ENCODE measurements around the gene OXNAD1. TPM values are rescaled to one million over a fixed set of nuclear protein-coding genes. Genes with fewer than 3 reads are reported as not detected.

The OXNAD1 gene
- 26.6 TPM for total RNA-seq

GRCh38 chr3:16264708-16265454 lies at the start of gene OXNAD1, which contains the start of gene DPH3:
TSS of gene OXNAD1 (plus strand) at chr3:16265212. CDS start at chr3:16270953, 5,741 bp downstream.
TSS of gene DPH3 (minus strand) at chr3:16264943. CDS start at chr3:16264876, 67 bp downstream.
- no peaks in the 10 kb centered on the region for H3K27me3 ChIP-seq (ENCODE audit: control insufficient read depth in 3 of 3, insufficient read depth in 3 of 3, low read length in 3 of 3)
- peaks cover 30 to 38% (median 35%) of the 10 kb centered on the region in 3 donors for H3K4me1 ChIP-seq (ENCODE audit: control insufficient read depth in 3 of 3, insufficient read depth in 3 of 3, low read length in 3 of 3)
- peak within 1 kb of the TSS; percentile 85 for H3K27ac ChIP-seq (ENCODE audit: low read depth, low read length)
- H3K36me3 ChIP-seq (ENCODE audit: control insufficient read depth in 3 of 3, insufficient read depth in 3 of 3, low read length in 3 of 3), result peaks cover 1 to 19% (median 5%) of the 10 kb centered on the region in 3 donors
- H3K9me3 ChIP-seq (ENCODE audit: control insufficient read depth in 3 of 3, low read length in 3 of 3), result no peaks in the 10 kb centered on the region
- H3K4me3 ChIP-seq (ENCODE audit: low read length in 3 of 3), result peak within 1 kb of the TSS; percentile 88 to 99 (median 93)
- peak within 1 kb of the TSS; percentile 95 to 98 (median 97) for H3K9ac ChIP-seq (ENCODE audit: low read depth in 1 of 3, low read length in 3 of 3)

- Histone ChIP-seq H3K9ac (ENCODE audit: low read depth in 1 of 3, low read length in 3 of 3) (no peak overlapping the region), H3K36me3 (ENCODE audit: control insufficient read depth in 3 of 3, insufficient read depth in 3 of 3, low read length in 3 of 3) (peaks cover 8 to 20% (median 19%) of the 10 kb centered on the region in 3 donors), H3K27ac (ENCODE audit: low read depth, low read length) (no peak overlapping the region), H3K27me3 (ENCODE audit: control insufficient read depth in 3 of 3, insufficient read depth in 3 of 3, low read length in 3 of 3) (no peaks in the 10 kb centered on the region), H3K9me3 (ENCODE audit: control insufficient read depth in 3 of 3, low read length in 3 of 3) (no peaks in the 10 kb centered on the region), H3K4me1 (ENCODE audit: control insufficient read depth in 3 of 3, insufficient read depth in 3 of 3, low read length in 3 of 3) (no peaks in the 10 kb centered on the region), H3K4me3 (ENCODE audit: low read length in 3 of 3) (no peak overlapping the region)
Observed at GRCh38 chr3:16216373-16216935, 48.6 kb upstream of the OXNAD1 start.

- H3K27ac ChIP-seq (ENCODE audit: low read depth, low read length), result no peak overlapping the region
- H3K9ac ChIP-seq (ENCODE audit: low read depth in 1 of 3, low read length in 3 of 3), result no peak overlapping the region
- H3K4me1 ChIP-seq (ENCODE audit: control insufficient read depth in 3 of 3, insufficient read depth in 3 of 3, low read length in 3 of 3), result no peaks in the 10 kb centered on the region
- H3K36me3 ChIP-seq (ENCODE audit: control insufficient read depth in 3 of 3, insufficient read depth in 3 of 3, low read length in 3 of 3), result peaks cover 15 to 25% (median 20%) of the 10 kb centered on the region in 3 donors
- no peak overlapping the region for H3K4me3 ChIP-seq (ENCODE audit: low read length in 3 of 3)
- H3K9me3 ChIP-seq (ENCODE audit: control insufficient read depth in 3 of 3, low read length in 3 of 3), result no peaks in the 10 kb centered on the region
- H3K27me3 ChIP-seq (ENCODE audit: control insufficient read depth in 3 of 3, insufficient read depth in 3 of 3, low read length in 3 of 3), result no peaks in the 10 kb centered on the region
Observed at GRCh38 chr3:16219777-16220176, 45.2 kb upstream of the OXNAD1 start.

DNA sequence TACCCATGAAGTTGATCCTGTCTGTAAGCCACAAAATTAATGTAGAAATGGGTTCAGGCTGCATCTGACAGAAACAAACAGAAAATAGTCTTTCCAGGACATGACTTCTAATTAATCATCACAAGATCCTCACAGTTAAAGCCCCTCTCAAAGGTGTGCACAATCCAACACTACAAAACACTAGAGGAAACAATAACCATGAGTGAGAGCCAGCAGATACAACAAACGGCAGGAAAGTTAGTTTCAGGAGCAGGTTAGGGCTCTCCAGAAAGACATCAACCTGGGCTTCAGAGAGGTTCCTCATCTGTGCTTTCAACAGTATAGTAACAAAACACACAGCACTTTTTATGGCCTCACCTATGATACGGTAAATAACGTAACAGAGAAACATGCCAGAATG lies 43.0 kb upstream of the OXNAD1 start:
- no peaks in the 10 kb centered on the region for H3K27me3 ChIP-seq (ENCODE audit: control insufficient read depth in 3 of 3, insufficient read depth in 3 of 3, low read length in 3 of 3)
- no peak overlapping the region for H3K27ac ChIP-seq (ENCODE audit: low read depth, low read length)
- peaks cover 15 to 23% (median 17%) of the 10 kb centered on the region in 3 donors for H3K36me3 ChIP-seq (ENCODE audit: control insufficient read depth in 3 of 3, insufficient read depth in 3 of 3, low read length in 3 of 3)
- H3K9me3 ChIP-seq (ENCODE audit: control insufficient read depth in 3 of 3, low read length in 3 of 3), result no peaks in the 10 kb centered on the region
- H3K4me1 ChIP-seq (ENCODE audit: control insufficient read depth in 3 of 3, insufficient read depth in 3 of 3, low read length in 3 of 3), result no peaks in the 10 kb centered on the region
- H3K4me3 ChIP-seq (ENCODE audit: low read length in 3 of 3), result no peak overlapping the region
- H3K9ac ChIP-seq (ENCODE audit: low read depth in 1 of 3, low read length in 3 of 3), result no peak overlapping the region

- H3K9ac ChIP-seq (ENCODE audit: low read depth in 1 of 3, low read length in 3 of 3), result no peak overlapping the region
- no peak overlapping the region for H3K4me3 ChIP-seq (ENCODE audit: low read length in 3 of 3)
- no peak overlapping the region for H3K27ac ChIP-seq (ENCODE audit: low read depth, low read length)
- no peaks in the 10 kb centered on the region for H3K4me1 ChIP-seq (ENCODE audit: control insufficient read depth in 3 of 3, insufficient read depth in 3 of 3, low read length in 3 of 3)
- H3K9me3 ChIP-seq (ENCODE audit: control insufficient read depth in 3 of 3, low read length in 3 of 3), result no peaks in the 10 kb centered on the region
- H3K36me3 ChIP-seq (ENCODE audit: control insufficient read depth in 3 of 3, insufficient read depth in 3 of 3, low read length in 3 of 3), result peaks cover 15 to 23% (median 17%) of the 10 kb centered on the region in 3 donors
- H3K27me3 ChIP-seq (ENCODE audit: control insufficient read depth in 3 of 3, insufficient read depth in 3 of 3, low read length in 3 of 3), result no peaks in the 10 kb centered on the region
Observed at GRCh38 chr3:16222547-16222946, 42.5 kb upstream of the OXNAD1 start.

DNA sequence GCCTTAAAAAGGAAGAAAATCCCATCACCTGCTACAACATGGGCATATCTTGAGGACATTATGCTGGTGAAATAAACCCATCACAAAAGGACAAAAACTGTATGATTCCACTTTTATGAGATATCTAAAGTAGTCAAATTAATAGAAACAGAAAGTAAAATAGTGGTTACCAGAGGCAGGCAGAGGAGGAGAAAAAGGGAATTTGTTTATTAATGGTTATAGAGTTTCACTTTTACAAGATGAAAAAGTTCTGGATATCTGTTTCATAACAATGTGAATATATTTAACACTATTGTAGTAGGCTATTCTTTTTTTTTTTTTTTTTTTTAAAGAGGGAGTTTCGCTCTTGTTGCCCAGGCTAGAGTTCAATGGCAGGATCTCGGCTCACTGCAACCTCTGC lies 40.7 kb upstream of the OXNAD1 start:
- Histone ChIP-seq H3K27me3 (ENCODE audit: control insufficient read depth in 3 of 3, insufficient read depth in 3 of 3, low read length in 3 of 3) (no peaks in the 10 kb centered on the region), H3K9ac (ENCODE audit: low read depth in 1 of 3, low read length in 3 of 3) (no peak overlapping the region), H3K4me3 (ENCODE audit: low read length in 3 of 3) (no peak overlapping the region), H3K36me3 (ENCODE audit: control insufficient read depth in 3 of 3, insufficient read depth in 3 of 3, low read length in 3 of 3) (peaks cover 14 to 20% (median 15%) of the 10 kb centered on the region in 3 donors), H3K4me1 (ENCODE audit: control insufficient read depth in 3 of 3, insufficient read depth in 3 of 3, low read length in 3 of 3) (no peaks in the 10 kb centered on the region), H3K9me3 (ENCODE audit: control insufficient read depth in 3 of 3, low read length in 3 of 3) (no peaks in the 10 kb centered on the region), H3K27ac (ENCODE audit: low read depth, low read length) (no peak overlapping the region)

GRCh38 chr3:16227566-16227965 lies 37.4 kb upstream of the OXNAD1 start:
- H3K27me3 ChIP-seq (ENCODE audit: control insufficient read depth in 3 of 3, insufficient read depth in 3 of 3, low read length in 3 of 3), result no peaks in the 10 kb centered on the region
- no peaks in the 10 kb centered on the region for H3K4me1 ChIP-seq (ENCODE audit: control insufficient read depth in 3 of 3, insufficient read depth in 3 of 3, low read length in 3 of 3)
- no peak overlapping the region for H3K27ac ChIP-seq (ENCODE audit: low read depth, low read length)
- no peak overlapping the region for H3K9ac ChIP-seq (ENCODE audit: low read depth in 1 of 3, low read length in 3 of 3)
- no peak overlapping the region for H3K4me3 ChIP-seq (ENCODE audit: low read length in 3 of 3)
- peaks cover 4 to 5% (median 4%) of the 10 kb centered on the region in 3 donors for H3K36me3 ChIP-seq (ENCODE audit: control insufficient read depth in 3 of 3, insufficient read depth in 3 of 3, low read length in 3 of 3)
- no peaks in the 10 kb centered on the region for H3K9me3 ChIP-seq (ENCODE audit: control insufficient read depth in 3 of 3, low read length in 3 of 3)

DNA sequence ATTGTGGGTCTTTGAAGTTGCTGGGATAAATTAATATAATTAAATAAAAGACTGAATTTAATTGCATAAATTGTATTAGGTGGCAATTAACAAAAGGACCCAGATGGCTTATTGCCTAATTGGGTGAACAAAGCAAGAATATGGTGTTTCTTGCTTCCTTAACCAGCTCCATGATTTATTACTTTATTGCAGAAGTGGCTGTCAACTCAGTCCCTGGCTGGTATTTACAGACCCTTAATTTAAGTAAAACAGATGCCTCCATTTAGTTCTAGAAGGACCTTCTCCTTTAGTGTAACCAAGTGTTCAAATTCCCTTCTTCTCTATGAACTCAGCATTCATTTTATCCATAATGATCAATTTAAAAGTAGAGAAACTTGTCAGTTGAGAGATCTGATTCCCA lies 35.3 kb upstream of the OXNAD1 start:
- Histone ChIP-seq H3K4me1 (ENCODE audit: control insufficient read depth in 3 of 3, insufficient read depth in 3 of 3, low read length in 3 of 3) (no peaks in the 10 kb centered on the region), H3K36me3 (ENCODE audit: control insufficient read depth in 3 of 3, insufficient read depth in 3 of 3, low read length in 3 of 3) (no peaks in the 10 kb centered on the region), H3K9me3 (ENCODE audit: control insufficient read depth in 3 of 3, low read length in 3 of 3) (no peaks in the 10 kb centered on the region), H3K27me3 (ENCODE audit: control insufficient read depth in 3 of 3, insufficient read depth in 3 of 3, low read length in 3 of 3) (no peaks in the 10 kb centered on the region), H3K9ac (ENCODE audit: low read depth in 1 of 3, low read length in 3 of 3) (no peak overlapping the region), H3K4me3 (ENCODE audit: low read length in 3 of 3) (no peak overlapping the region), H3K27ac (ENCODE audit: low read depth, low read length) (no peak overlapping the region)

DNA sequence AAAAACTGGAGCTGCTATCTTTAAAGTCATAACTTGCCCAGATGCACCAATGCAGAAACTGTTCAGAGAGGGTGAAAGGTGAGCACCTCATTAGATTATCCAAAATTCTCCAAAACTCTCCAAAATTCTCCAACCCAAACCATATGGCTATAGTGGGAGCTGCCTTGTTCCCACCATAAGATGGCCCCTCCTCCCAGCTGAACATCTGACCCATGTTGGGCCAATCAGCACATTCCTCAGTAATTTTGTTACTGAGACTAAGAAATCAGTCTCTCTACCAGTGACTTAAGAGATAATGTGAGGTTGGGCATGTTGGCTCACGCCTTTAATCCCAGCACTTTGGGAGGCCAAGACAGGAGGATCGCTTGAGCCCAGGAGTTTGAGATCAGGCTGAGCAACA lies 33.0 kb upstream of the OXNAD1 start:
- Histone ChIP-seq H3K27me3 (ENCODE audit: control insufficient read depth in 3 of 3, insufficient read depth in 3 of 3, low read length in 3 of 3) (no peaks in the 10 kb centered on the region), H3K27ac (ENCODE audit: low read depth, low read length) (no peak overlapping the region), H3K36me3 (ENCODE audit: control insufficient read depth in 3 of 3, insufficient read depth in 3 of 3, low read length in 3 of 3) (no peaks in the 10 kb centered on the region), H3K9ac (ENCODE audit: low read depth in 1 of 3, low read length in 3 of 3) (no peak overlapping the region), H3K4me1 (ENCODE audit: control insufficient read depth in 3 of 3, insufficient read depth in 3 of 3, low read length in 3 of 3) (no peaks in the 10 kb centered on the region), H3K9me3 (ENCODE audit: control insufficient read depth in 3 of 3, low read length in 3 of 3) (no peaks in the 10 kb centered on the region), H3K4me3 (ENCODE audit: low read length in 3 of 3) (no peak overlapping the region)

DNA sequence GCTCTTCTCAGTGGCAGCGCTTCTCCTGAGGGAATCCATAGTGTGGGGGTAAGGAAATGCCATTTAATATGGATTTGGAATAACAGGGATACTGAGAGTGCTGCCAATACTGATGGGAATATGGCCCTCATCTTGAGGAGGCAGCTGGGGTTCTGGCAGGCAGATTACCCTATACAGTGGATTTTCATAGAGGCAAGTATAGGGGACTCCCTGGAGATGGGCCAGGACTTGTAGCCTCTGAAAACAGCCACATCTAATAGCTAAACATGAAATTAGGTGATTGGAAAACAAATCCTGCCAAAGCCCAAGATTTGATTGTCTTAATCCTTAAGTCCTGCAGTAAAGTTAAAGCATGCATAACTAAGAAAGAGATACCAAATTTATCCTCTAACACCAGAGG lies 31.2 kb upstream of the OXNAD1 start:
- no peak overlapping the region for H3K27ac ChIP-seq (ENCODE audit: low read depth, low read length)
- no peaks in the 10 kb centered on the region for H3K36me3 ChIP-seq (ENCODE audit: control insufficient read depth in 3 of 3, insufficient read depth in 3 of 3, low read length in 3 of 3)
- no peak overlapping the region for H3K4me3 ChIP-seq (ENCODE audit: low read length in 3 of 3)
- H3K4me1 ChIP-seq (ENCODE audit: control insufficient read depth in 3 of 3, insufficient read depth in 3 of 3, low read length in 3 of 3), result no peaks in the 10 kb centered on the region
- H3K27me3 ChIP-seq (ENCODE audit: control insufficient read depth in 3 of 3, insufficient read depth in 3 of 3, low read length in 3 of 3), result no peaks in the 10 kb centered on the region
- H3K9ac ChIP-seq (ENCODE audit: low read depth in 1 of 3, low read length in 3 of 3), result no peak overlapping the region
- H3K9me3 ChIP-seq (ENCODE audit: control insufficient read depth in 3 of 3, low read length in 3 of 3), result no peaks in the 10 kb centered on the region
